ENCODE measurements around the gene EYA2. TPM values are rescaled to one million over a fixed set of nuclear protein-coding genes. Genes with fewer than 3 reads are reported as not detected.
A peak's percentile ranks its signal among the peaks of the same experiment; 100 is the strongest.

The EYA2 gene
- total RNA-seq, 2 experiments from 2014 or later = not detected

GRCh38 chr20:47227576-47227975, 332.9 kb downstream of the EYA2 start:
- H3K4me1 Mint-ChIP-seq (ENCODE audit: low read depth) = peaks cover 2% of the 10 kb centered on the region
- H3K36me3 Mint-ChIP-seq (ENCODE audit: low read depth) = peaks cover 30% of the 10 kb centered on the region
- DNase-seq (no peak), ATAC-seq (no peak)
- no peak overlapping the region for H3K27ac Mint-ChIP-seq
- POLR2A ChIA-PET = no interaction called here
- intact Hi-C loops (cut with micrococcal nuclease) = no loop called here
- no peaks in the 10 kb centered on the region for H3K9me3 Mint-ChIP-seq
- H3K27me3 Mint-ChIP-seq = no peaks in the 10 kb centered on the region
- no peak for TF ChIP-seq CTCF (IDR thresholded peaks at IDR 0.05)
- H3K4me3 Mint-ChIP-seq = no peak overlapping the region
- CTCF ChIA-PET = interaction anchor here (1.4 to 3.5 kb wide), 5 partner anchors 8 to 157 kb away, joined by 5 to 18 read pairs (median 8); no protein-coding TSS in a partner anchor

GRCh38 chr20:47228654-47229053, 334.0 kb downstream of the EYA2 start:
- ChIA-PET CTCF (interaction anchor here (1.4 to 3.5 kb wide), 3 partner anchors 9 to 156 kb away, joined by 5 to 18 read pairs (median 15); no protein-coding TSS in a partner anchor), POLR2A (no interaction called here)
- DNase-seq = no peak
- ATAC-seq = no peak
- H3K27ac Mint-ChIP-seq = peak overlapping the region; percentile 52
- no peaks in the 10 kb centered on the region for H3K27me3 Mint-ChIP-seq
- peaks cover 28% of the 10 kb centered on the region for H3K36me3 Mint-ChIP-seq (ENCODE audit: low read depth)
- no peak for TF ChIP-seq CTCF (IDR thresholded peaks at IDR 0.05)
- H3K4me1 Mint-ChIP-seq (ENCODE audit: low read depth) = peaks cover 2% of the 10 kb centered on the region
- H3K9me3 Mint-ChIP-seq = no peaks in the 10 kb centered on the region
- H3K4me3 Mint-ChIP-seq = no peak overlapping the region
- intact Hi-C loops (cut with micrococcal nuclease) = no loop called here

- CTCF ChIA-PET = no interaction called here
- no peak for DNase-seq
- Mint-ChIP-seq H3K36me3 (ENCODE audit: low read depth) (peaks cover 24% of the 10 kb centered on the region), H3K4me1 (ENCODE audit: low read depth) (peaks cover 2% of the 10 kb centered on the region), H3K27ac (no peak overlapping the region), H3K27me3 (no peaks in the 10 kb centered on the region), H3K9me3 (no peaks in the 10 kb centered on the region), H3K4me3 (no peak overlapping the region)
- intact Hi-C loops (cut with micrococcal nuclease) = no loop called here
- no peak for TF ChIP-seq CTCF (IDR thresholded peaks at IDR 0.05)
- POLR2A ChIA-PET = interaction anchor here (1.4 kb wide), 1 partner anchor 125 kb away, joined by 3 read pairs; no protein-coding TSS in a partner anchor
- ATAC-seq = no peak
These were observed 336.2 kb downstream of the EYA2 start for GRCh38 chr20:47230811-47231256.

GRCh38 chr20:47231382-47232039, 336.9 kb downstream of the EYA2 start:
- POLR2A ChIA-PET = interaction anchor here (1.4 kb wide), 1 partner anchor 125 kb away, joined by 3 read pairs; no protein-coding TSS in a partner anchor

More at GRCh38 chr20:47231382-47232039, 336.9 kb downstream of the EYA2 start:
- Mint-ChIP-seq H3K36me3 (ENCODE audit: low read depth) (peaks cover 28% of the 10 kb centered on the region), H3K27ac (no peak overlapping the region), H3K4me3 (no peak overlapping the region), H3K27me3 (no peaks in the 10 kb centered on the region), H3K9me3 (no peaks in the 10 kb centered on the region), H3K4me1 (ENCODE audit: low read depth) (peaks cover 2% of the 10 kb centered on the region)
- TF ChIP-seq CTCF (IDR thresholded peaks at IDR 0.05) = no peak
- CTCF ChIA-PET = interaction anchor here (1.2 kb wide), 1 partner anchor 153 kb away, joined by 5 read pairs; no protein-coding TSS in a partner anchor
- DNase-seq (no peak), ATAC-seq (no peak)
- intact Hi-C loops (cut with micrococcal nuclease) = no loop called here
